ENCODE results near the gene MGST2.
"Not testable (repeated sequence)": the region's sequence is repeated elsewhere in the genome, so short reads cannot be mapped to it uniquely, and the experiment has no call there.

The MGST2 gene

GRCh38 chr4:139698167-139698925 is 32.7 kb downstream of the MGST2 start:
- in situ Hi-C loops (cut with MboI; ENCODE audit: low sequenced_read_pairs), result not testable (repeated sequence)

DNA sequence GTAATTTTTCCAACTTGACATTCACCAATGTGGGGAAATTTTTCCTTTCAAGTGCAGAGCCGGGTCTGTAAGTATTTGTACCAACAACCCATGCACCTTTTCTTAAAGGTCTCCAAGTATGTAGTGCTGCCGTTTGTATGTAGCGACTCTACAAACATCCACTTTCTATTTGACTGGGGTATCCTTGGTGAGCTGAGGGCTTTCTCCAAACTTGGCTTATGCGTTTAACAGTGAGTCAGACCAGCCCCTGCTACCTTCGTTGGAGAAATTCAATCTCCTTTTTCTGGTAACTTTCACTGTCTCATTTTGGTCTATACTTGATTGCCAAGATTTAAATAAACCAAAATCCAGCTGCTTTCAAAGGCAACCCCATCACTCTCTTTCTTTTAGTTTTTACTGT is 34.9 kb downstream of the MGST2 start:
- in situ Hi-C loops (cut with MboI; ENCODE audit: low sequenced_read_pairs), result no loop called here

- in situ Hi-C loops (cut with MboI; ENCODE audit: low sequenced_read_pairs), result no loop called here
Observed at GRCh38 chr4:139704915-139705485, 39.4 kb downstream of the MGST2 start.

DNA sequence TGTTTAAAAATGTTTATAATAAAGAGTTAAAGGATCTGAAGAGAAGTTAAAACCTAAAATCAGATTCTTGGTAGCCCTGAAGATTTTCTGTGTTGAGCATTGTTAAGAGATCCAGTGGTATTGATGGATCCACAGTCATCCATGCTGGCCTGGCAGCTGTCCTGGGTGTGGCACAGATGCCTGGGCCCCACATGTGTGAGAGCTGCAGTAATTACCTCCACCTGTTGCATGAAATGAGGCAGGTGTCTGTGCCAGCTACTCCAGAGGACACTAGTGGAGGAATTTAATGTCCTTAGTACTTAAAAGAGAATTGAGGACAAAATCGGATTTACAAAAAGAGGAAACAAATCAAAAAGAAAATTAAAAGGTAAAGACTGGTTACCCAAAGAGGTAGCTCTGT is 44.0 kb downstream of the MGST2 start:
- in situ Hi-C loops (cut with MboI; ENCODE audit: low sequenced_read_pairs), result no loop called here

- in situ Hi-C loops (cut with MboI; ENCODE audit: low sequenced_read_pairs), result no loop called here
Observed at GRCh38 chr4:139710073-139710472, 44.5 kb downstream of the MGST2 start.

GRCh38 chr4:139711461-139711860 is 45.8 kb downstream of the MGST2 start:
- in situ Hi-C loops (cut with MboI; ENCODE audit: low sequenced_read_pairs), result no loop called here

- in situ Hi-C loops (cut with MboI; ENCODE audit: low sequenced_read_pairs), result no loop called here
Observed at GRCh38 chr4:139712882-139713281, 47.3 kb downstream of the MGST2 start.

- in situ Hi-C loops (cut with MboI; ENCODE audit: low sequenced_read_pairs), result no loop called here
Observed at GRCh38 chr4:139715746-139716391, 50.2 kb downstream of the MGST2 start.

- in situ Hi-C loops (cut with MboI; ENCODE audit: low sequenced_read_pairs), result no loop called here
Observed at GRCh38 chr4:139718358-139718757, 52.7 kb downstream of the MGST2 start.

GRCh38 chr4:139718833-139719232 is 53.2 kb downstream of the MGST2 start:
- in situ Hi-C loops (cut with MboI; ENCODE audit: low sequenced_read_pairs), result no loop called here

- in situ Hi-C loops (cut with MboI; ENCODE audit: low sequenced_read_pairs), result no loop called here
Observed at GRCh38 chr4:139719381-139720101, 53.9 kb downstream of the MGST2 start.

DNA sequence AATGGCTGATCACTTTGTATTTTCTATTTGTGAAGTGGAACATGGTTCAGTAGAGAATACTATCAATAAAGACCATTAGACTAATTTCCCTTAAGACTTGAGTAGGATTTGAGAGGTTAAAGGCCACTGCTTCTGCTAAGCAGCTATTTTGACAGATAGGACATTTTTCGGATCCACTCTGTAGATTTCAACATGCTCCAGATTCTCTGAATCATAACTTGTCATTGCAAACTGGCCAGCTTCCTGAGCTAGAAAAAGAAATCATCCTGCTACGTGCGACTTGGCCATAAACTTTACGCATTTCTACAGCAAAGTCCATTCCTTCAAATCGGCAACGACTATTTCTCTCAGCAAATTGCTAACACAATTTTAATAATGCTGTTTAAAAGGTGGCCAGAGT is 55.2 kb downstream of the MGST2 start:
- in situ Hi-C loops (cut with MboI; ENCODE audit: low sequenced_read_pairs), result no loop called here

- in situ Hi-C loops (cut with MboI; ENCODE audit: low sequenced_read_pairs), result no loop called here
Observed at GRCh38 chr4:139721789-139722188, 56.2 kb downstream of the MGST2 start.

- in situ Hi-C loops (cut with MboI; ENCODE audit: low sequenced_read_pairs), result no loop called here
Observed at GRCh38 chr4:139725236-139725635, 59.6 kb downstream of the MGST2 start.

DNA sequence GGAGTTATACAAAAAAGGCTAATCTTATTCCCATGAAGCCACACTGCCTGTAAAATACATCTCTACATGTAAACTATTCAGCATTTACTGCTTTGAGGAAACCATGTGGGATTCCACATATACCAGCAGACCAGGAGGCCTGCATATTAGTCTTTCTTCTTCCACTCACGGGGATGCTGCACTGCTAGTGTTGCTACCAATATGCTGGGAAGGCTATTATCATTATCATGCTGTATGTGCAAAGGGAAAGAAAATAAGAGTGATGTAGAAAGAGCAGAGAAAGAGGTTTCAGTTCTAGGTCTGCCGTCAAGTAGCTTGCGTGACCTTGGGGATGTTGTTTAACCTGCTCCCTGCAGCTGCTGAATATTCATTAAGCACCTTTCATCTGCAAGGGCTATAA is 61.0 kb downstream of the MGST2 start:
- in situ Hi-C loops (cut with MboI; ENCODE audit: low sequenced_read_pairs), result no loop called here

- in situ Hi-C loops (cut with MboI; ENCODE audit: low sequenced_read_pairs), result no loop called here
Observed at GRCh38 chr4:139728146-139728545, 62.5 kb downstream of the MGST2 start.

DNA sequence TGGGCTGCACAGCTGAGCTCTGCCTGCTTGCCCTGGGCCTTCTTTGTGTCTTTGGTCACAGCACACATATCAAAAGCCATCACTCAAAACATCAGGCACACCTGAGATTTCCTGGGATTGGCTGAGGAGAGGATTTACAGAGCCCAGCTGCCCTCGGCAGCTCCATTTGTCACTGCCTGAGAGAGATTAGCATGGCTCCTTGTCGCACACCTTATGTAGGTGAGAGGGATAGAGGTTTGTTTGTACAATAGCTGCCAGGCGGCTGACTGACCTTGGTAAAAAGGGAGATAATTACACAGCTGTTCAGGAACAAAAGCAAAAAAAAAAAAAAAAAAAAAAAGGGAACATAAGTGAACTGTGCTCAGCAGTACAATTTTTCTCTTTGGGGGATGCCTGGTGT is 63.2 kb downstream of the MGST2 start:
- in situ Hi-C loops (cut with MboI; ENCODE audit: low sequenced_read_pairs), result no loop called here

DNA sequence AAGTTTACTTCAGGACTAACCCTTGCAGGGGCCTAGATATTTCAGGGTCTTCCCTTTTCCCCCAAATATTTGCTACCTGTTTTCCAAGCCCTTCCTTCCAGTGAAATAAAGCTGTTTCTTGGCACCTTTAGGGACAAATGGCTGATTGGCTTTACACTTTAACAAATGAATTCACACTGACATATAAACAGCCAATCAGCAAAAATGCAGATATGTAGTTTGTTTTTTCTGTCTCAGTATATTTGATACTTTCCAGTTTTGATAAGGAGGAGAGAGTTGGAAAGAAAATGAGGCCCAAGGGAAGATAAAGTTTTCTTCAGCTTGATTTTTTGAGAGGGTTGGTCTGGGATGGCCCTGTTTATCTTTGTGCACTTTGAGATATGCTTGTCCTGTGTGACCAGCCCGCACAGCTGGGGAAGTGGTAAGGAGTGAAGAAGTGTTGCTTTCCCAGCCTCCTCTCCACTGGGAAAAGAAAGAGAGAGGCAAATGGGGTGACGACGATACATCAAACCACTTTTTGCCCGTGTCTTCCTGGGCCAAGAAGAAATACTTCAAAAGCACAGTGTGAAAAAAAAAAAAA is 67.5 kb downstream of the MGST2 start:
- in situ Hi-C loops (cut with MboI; ENCODE audit: low sequenced_read_pairs), result no loop called here

GRCh38 chr4:139734201-139734874 is 68.7 kb downstream of the MGST2 start:
- in situ Hi-C loops (cut with MboI; ENCODE audit: low sequenced_read_pairs), result no loop called here

GRCh38 chr4:139734875-139735380 is 69.3 kb downstream of the MGST2 start:
- in situ Hi-C loops (cut with MboI; ENCODE audit: low sequenced_read_pairs), result no loop called here
